Nephron progenitor cell (in vitro differentiated cells): Measurements from ENCODE around the gene ZNF544.
A peak's percentile ranks its signal among the peaks of the same experiment; 100 is the strongest.

Experiments used
- DNase-seq: peaks from one replicate; pipeline ENCODE4 v3.0.0; 2021
- H3K27ac Mint-ChIP-seq: 2 replicates; pipeline ENCODE4 v1.8.0; 2021; ENCODE audit warnings: mild to moderate bottlenecking, moderate library complexity, mixed read lengths
- H3K27me3 Mint-ChIP-seq: 2 replicates; pipeline ENCODE4 v1.8.0; 2021; ENCODE audit warnings: mild to moderate bottlenecking, low read depth, mixed read lengths; ENCODE audit not compliant: poor library complexity
- H3K36me3 Mint-ChIP-seq: 2 replicates; pipeline ENCODE4 v1.8.0; 2021; ENCODE audit warnings: low read depth, mixed read lengths
- H3K4me1 Mint-ChIP-seq: 2 replicates; pipeline ENCODE4 v1.8.0; 2021; ENCODE audit warnings: mixed read lengths
- H3K4me3 Mint-ChIP-seq: 2 replicates; pipeline ENCODE4 v1.8.0; 2021; ENCODE audit warnings: mild to moderate bottlenecking, moderate library complexity, mixed read lengths
- H3K9me3 Mint-ChIP-seq: 2 replicates; pipeline ENCODE4 v1.8.0; 2021; ENCODE audit warnings: mild to moderate bottlenecking, moderate library complexity, mixed read lengths
- TF ChIP-seq, protein P1 (sequence below): fragments of 200-600 bp; sonication (generic); IDR thresholded peaks from 2 replicates; pipeline ENCODE4 v1.5.0; 2021; ENCODE audit warnings: antibody characterized with exemption

ZNF544 gene

DNA sequence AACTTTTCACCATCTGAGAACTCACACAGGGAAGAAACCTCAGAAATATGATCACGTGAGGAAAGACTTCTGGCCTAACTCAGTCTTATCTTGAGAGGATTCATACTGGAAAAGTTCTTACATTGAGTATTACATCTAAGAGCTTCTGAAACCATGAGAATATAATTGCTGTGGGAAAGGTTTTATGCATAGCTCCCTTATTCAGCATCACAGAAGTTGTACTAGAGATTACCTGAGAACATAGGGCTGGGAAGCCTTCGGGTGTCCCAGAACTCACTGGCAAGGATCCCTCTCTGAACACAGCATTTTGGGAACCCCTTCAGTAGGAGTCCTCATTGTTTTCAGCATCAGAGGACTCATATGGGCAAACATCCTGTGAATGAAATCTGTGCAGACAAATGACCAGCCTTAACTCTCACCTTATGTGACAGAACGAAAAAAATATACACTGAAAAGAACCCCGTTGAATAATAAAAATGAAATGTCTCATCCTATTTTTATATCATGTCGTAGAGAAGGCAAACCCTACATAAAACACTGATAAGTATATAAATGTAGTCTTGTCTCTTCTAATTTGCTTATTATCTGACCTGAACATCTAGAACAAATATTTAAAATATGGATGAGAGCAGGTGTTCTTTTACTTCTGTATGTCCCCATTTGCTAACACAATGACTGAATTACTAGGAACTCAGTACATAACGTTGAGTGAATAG, 31.7 kb upstream of the ZNF544 start:
- H3K27me3 Mint-ChIP-seq = peaks cover 14% of the 10 kb centered on the region
- no peak for DNase-seq
- H3K9me3 Mint-ChIP-seq = peaks cover 100% of the 10 kb centered on the region
- no peak overlapping the region for H3K4me3 Mint-ChIP-seq
- TF ChIP-seq, protein P1, sequence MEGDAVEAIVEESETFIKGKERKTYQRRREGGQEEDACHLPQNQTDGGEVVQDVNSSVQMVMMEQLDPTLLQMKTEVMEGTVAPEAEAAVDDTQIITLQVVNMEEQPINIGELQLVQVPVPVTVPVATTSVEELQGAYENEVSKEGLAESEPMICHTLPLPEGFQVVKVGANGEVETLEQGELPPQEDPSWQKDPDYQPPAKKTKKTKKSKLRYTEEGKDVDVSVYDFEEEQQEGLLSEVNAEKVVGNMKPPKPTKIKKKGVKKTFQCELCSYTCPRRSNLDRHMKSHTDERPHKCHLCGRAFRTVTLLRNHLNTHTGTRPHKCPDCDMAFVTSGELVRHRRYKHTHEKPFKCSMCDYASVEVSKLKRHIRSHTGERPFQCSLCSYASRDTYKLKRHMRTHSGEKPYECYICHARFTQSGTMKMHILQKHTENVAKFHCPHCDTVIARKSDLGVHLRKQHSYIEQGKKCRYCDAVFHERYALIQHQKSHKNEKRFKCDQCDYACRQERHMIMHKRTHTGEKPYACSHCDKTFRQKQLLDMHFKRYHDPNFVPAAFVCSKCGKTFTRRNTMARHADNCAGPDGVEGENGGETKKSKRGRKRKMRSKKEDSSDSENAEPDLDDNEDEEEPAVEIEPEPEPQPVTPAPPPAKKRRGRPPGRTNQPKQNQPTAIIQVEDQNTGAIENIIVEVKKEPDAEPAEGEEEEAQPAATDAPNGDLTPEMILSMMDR = no peak
- H3K4me1 Mint-ChIP-seq = no peaks in the 10 kb centered on the region
- H3K27ac Mint-ChIP-seq = no peak overlapping the region
- H3K36me3 Mint-ChIP-seq = peaks cover 100% of the 10 kb centered on the region

DNA sequence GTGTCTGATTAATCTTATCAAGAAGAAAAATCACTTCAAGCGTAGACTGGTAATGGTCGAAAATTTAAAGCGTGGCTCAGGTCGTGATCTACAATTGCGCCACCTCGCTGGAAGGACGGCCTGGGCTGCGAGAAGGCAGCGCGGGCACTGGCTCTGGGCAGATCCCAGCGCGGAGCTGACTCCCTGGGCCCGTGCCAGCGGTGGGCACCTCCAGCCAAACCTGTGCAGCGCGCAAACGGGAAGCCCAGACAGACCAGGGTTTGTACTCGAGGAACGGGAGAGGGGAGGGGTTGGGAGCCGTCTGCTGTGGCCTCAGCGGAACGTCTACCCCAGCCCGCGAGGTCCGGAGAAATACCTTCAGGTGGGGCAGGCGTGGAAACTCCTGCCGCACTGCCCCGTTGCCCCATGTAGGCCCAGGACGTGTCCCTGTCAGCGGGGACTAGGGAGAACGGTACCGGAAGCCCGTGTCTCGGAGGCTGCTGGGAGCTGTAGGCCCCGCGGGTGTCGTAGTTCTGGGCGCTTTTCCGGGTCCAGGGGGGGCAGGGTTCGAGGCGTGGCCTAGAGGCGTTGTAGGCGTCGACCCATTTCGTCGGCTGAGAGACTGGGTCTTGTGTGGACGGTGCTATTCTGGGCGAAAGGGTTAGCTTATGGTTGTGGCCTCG, 24.8 kb upstream of the ZNF544 start:
- H3K27ac Mint-ChIP-seq = no peak overlapping the region
- H3K9me3 Mint-ChIP-seq = peaks cover 100% of the 10 kb centered on the region
- peaks cover 5% of the 10 kb centered on the region for H3K27me3 Mint-ChIP-seq
- no peak overlapping the region for H3K4me3 Mint-ChIP-seq
- TF ChIP-seq, protein P1 = no peak
- DNase-seq = no peak
- H3K4me1 Mint-ChIP-seq = no peaks in the 10 kb centered on the region
- peaks cover 100% of the 10 kb centered on the region for H3K36me3 Mint-ChIP-seq

GRCh38 chr19:58204566-58204965, 24.1 kb upstream of the ZNF544 start:
- Mint-ChIP-seq H3K4me1 (no peaks in the 10 kb centered on the region), H3K27me3 (peaks cover 9% of the 10 kb centered on the region), H3K27ac (peak overlapping the region; percentile 48), H3K36me3 (peaks cover 100% of the 10 kb centered on the region), H3K4me3 (no peak overlapping the region), H3K9me3 (peaks cover 100% of the 10 kb centered on the region)
- no peak for DNase-seq
- TF ChIP-seq, protein P1 = no peak

GRCh38 chr19:58209577-58209976, 19.1 kb upstream of the ZNF544 start:
- TF ChIP-seq, protein P1 = no peak
- DNase-seq = no peak
- no peak overlapping the region for H3K27ac Mint-ChIP-seq
- no peaks in the 10 kb centered on the region for H3K4me1 Mint-ChIP-seq
- H3K36me3 Mint-ChIP-seq = peaks cover 100% of the 10 kb centered on the region
- H3K9me3 Mint-ChIP-seq = peaks cover 100% of the 10 kb centered on the region
- H3K4me3 Mint-ChIP-seq = no peak overlapping the region
- peaks cover 6% of the 10 kb centered on the region for H3K27me3 Mint-ChIP-seq

- DNase-seq = no peak
- H3K9me3 Mint-ChIP-seq = peaks cover 98% of the 10 kb centered on the region
These were observed 16.2 kb upstream of the ZNF544 start for GRCh38 chr19:58212336-58213074.

More at GRCh38 chr19:58212336-58213074, 16.2 kb upstream of the ZNF544 start:
- Mint-ChIP-seq H3K27me3 (peaks cover 4% of the 10 kb centered on the region), H3K36me3 (peaks cover 78% of the 10 kb centered on the region), H3K27ac (no peak overlapping the region), H3K4me3 (no peak overlapping the region), H3K4me1 (no peaks in the 10 kb centered on the region)
- TF ChIP-seq, protein P1 = no peak
